ENCODE results near the gene EDN3. TPM values are rescaled to one million over a fixed set of nuclear protein-coding genes. Genes with fewer than 3 reads are reported as not detected.
A peak's percentile ranks its signal among the peaks of the same experiment; 100 is the strongest.

The EDN3 gene
- total RNA-seq, result not detected

GRCh38 chr20:59300333-59301081 lies at the start of gene EDN3:
Gene EDN3, plus strand, starts transcription at chr20:59300611. Its CDS starts 202 bp downstream, at chr20:59300813.
- Mint-ChIP-seq H3K4me3 (no peak within 1 kb of the TSS), H3K9me3 (no peaks in the 10 kb centered on the region), H3K4me1 (peaks cover 5% of the 10 kb centered on the region), H3K36me3 (no peaks in the 10 kb centered on the region), H3K27me3 (peaks cover 68% of the 10 kb centered on the region), H3K27ac (no peak within 1 kb of the TSS)
- no peak for DNase-seq

GRCh38 chr20:59253325-59253724 lies 47.1 kb upstream of the EDN3 start:
- H3K27me3 Mint-ChIP-seq, result no peaks in the 10 kb centered on the region
- H3K9me3 Mint-ChIP-seq, result peaks cover 14% of the 10 kb centered on the region
- peaks cover 62% of the 10 kb centered on the region for H3K36me3 Mint-ChIP-seq
- H3K4me1 Mint-ChIP-seq, result peaks cover 55% of the 10 kb centered on the region
- peak overlapping the region; percentile 50 for H3K4me3 Mint-ChIP-seq
- H3K27ac Mint-ChIP-seq, result peak overlapping the region; percentile 95
- DNase-seq, result no peak

- peak overlapping the region; percentile 95 for H3K27ac Mint-ChIP-seq
- peak overlapping the region; percentile 62 for H3K4me3 Mint-ChIP-seq
- peaks cover 12% of the 10 kb centered on the region for H3K9me3 Mint-ChIP-seq
- H3K27me3 Mint-ChIP-seq, result no peaks in the 10 kb centered on the region
- peak; percentile 46 for DNase-seq
- peaks cover 55% of the 10 kb centered on the region for H3K4me1 Mint-ChIP-seq
- peaks cover 57% of the 10 kb centered on the region for H3K36me3 Mint-ChIP-seq
Measured at GRCh38 chr20:59253779-59254319, 46.6 kb upstream of the EDN3 start.

DNA sequence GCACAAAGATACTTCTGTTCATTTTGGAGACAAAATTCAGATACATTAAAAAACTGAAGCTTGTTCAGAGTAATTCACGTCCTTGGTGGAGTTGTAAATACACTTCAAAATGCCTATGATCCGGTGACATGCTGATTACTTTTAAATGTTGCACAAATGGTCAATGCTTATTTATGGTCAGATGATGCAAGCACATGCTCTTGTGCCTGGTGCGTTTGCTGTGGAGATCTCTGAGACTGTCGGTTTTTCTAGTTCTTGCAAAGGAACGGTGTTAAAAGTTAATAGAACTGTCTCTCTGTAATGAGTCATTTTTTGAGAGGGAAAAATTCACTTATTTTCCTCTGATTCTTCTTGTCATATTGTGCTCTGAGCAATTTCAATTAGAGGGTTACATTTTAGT lies 45.2 kb upstream of the EDN3 start:
- H3K27ac Mint-ChIP-seq, result no peak overlapping the region
- H3K36me3 Mint-ChIP-seq, result peaks cover 44% of the 10 kb centered on the region
- DNase-seq, result no peak
- no peaks in the 10 kb centered on the region for H3K27me3 Mint-ChIP-seq
- peaks cover 11% of the 10 kb centered on the region for H3K9me3 Mint-ChIP-seq
- no peak overlapping the region for H3K4me3 Mint-ChIP-seq
- peaks cover 51% of the 10 kb centered on the region for H3K4me1 Mint-ChIP-seq

- peaks cover 37% of the 10 kb centered on the region for H3K4me1 Mint-ChIP-seq
- DNase-seq, result no peak
- H3K4me3 Mint-ChIP-seq, result no peak overlapping the region
- peak overlapping the region; percentile 82 for H3K27ac Mint-ChIP-seq
- no peaks in the 10 kb centered on the region for H3K27me3 Mint-ChIP-seq
- H3K9me3 Mint-ChIP-seq, result no peaks in the 10 kb centered on the region
- peaks cover 18% of the 10 kb centered on the region for H3K36me3 Mint-ChIP-seq
Measured at GRCh38 chr20:59258221-59258621, 42.2 kb upstream of the EDN3 start.

DNA sequence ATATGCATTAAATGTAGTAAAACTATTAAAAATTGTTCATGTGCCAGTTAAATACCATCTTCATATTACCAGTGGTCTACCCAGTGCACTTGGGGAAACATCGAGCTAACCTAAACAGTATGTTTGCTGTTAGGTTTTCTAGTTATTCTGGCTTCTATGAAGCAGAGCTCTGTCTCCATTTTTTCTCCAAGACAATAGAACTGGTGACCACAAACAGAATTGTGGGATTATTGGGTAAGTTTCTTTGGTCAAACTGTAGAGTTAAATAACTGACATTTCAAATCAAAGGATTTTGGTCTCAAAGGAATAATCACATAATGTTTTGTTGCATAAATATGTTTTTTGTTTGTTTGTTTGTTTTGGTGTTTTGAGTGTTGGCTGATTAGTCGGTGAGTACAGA lies 40.5 kb upstream of the EDN3 start:
- Mint-ChIP-seq H3K4me3 (no peak overlapping the region), H3K36me3 (peaks cover 4% of the 10 kb centered on the region), H3K27ac (no peak overlapping the region), H3K9me3 (no peaks in the 10 kb centered on the region), H3K27me3 (no peaks in the 10 kb centered on the region), H3K4me1 (peaks cover 21% of the 10 kb centered on the region)
- DNase-seq, result no peak

GRCh38 chr20:59265298-59265697 lies 35.1 kb upstream of the EDN3 start:
- no peaks in the 10 kb centered on the region for H3K36me3 Mint-ChIP-seq
- H3K4me3 Mint-ChIP-seq, result no peak overlapping the region
- no peak for DNase-seq
- H3K27me3 Mint-ChIP-seq, result peaks cover 7% of the 10 kb centered on the region
- peaks cover 11% of the 10 kb centered on the region for H3K4me1 Mint-ChIP-seq
- H3K9me3 Mint-ChIP-seq, result no peaks in the 10 kb centered on the region
- H3K27ac Mint-ChIP-seq, result no peak overlapping the region

- H3K4me3 Mint-ChIP-seq, result no peak overlapping the region
- H3K4me1 Mint-ChIP-seq, result peaks cover 13% of the 10 kb centered on the region
Measured at GRCh38 chr20:59268870-59269269, 31.5 kb upstream of the EDN3 start.

DNA sequence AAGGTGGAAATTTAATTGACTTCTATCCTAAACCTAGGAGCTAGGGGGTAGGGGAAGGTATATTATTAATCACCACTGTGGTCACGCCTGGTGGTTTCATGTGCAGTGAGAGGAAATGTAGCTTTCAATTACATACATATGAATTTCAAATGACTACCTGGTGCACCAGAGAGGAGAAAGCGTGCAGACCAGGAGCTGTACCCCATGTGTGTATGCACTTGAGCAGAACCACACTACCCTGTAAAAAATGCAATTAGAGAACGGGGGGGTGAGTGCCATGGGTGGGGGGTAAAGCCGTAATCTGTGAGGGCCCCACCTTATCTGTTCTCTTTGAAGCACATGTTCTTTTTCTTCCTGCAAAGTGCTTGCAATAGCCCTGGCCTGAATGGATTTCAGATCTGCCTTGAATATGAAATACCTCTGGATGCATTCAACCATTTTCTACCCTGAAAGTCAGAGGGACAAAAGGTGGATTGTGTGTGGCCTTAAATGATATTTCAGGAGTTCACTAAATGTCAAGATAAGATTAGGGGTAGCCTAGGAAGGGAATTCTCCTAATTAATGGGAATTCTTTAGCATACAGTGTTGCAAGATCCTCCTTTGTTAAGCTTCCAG lies 30.9 kb upstream of the EDN3 start:
- Mint-ChIP-seq H3K27ac (no peak overlapping the region), H3K27me3 (peaks cover 15% of the 10 kb centered on the region), H3K36me3 (no peaks in the 10 kb centered on the region), H3K4me1 (peaks cover 19% of the 10 kb centered on the region), H3K9me3 (no peaks in the 10 kb centered on the region), H3K4me3 (peak overlapping the region; percentile 32)
- peak; percentile 16 for DNase-seq

More at GRCh38 chr20:59268870-59269269, 31.5 kb upstream of the EDN3 start:
- Mint-ChIP-seq H3K9me3 (no peaks in the 10 kb centered on the region), H3K36me3 (no peaks in the 10 kb centered on the region), H3K27me3 (peaks cover 9% of the 10 kb centered on the region), H3K27ac (no peak overlapping the region)
- no peak for DNase-seq

GRCh38 chr20:59270380-59270779 lies 30.0 kb upstream of the EDN3 start:
- Mint-ChIP-seq H3K4me1 (peaks cover 19% of the 10 kb centered on the region), H3K27ac (no peak overlapping the region), H3K9me3 (no peaks in the 10 kb centered on the region), H3K36me3 (no peaks in the 10 kb centered on the region), H3K27me3 (peaks cover 15% of the 10 kb centered on the region), H3K4me3 (no peak overlapping the region)
- DNase-seq, result no peak

- DNase-seq, result no peak
- Mint-ChIP-seq H3K4me1 (peaks cover 19% of the 10 kb centered on the region), H3K27ac (no peak overlapping the region), H3K4me3 (no peak overlapping the region), H3K27me3 (peaks cover 8% of the 10 kb centered on the region), H3K36me3 (no peaks in the 10 kb centered on the region), H3K9me3 (no peaks in the 10 kb centered on the region)
Measured at GRCh38 chr20:59273739-59274357, 26.6 kb upstream of the EDN3 start.

DNA sequence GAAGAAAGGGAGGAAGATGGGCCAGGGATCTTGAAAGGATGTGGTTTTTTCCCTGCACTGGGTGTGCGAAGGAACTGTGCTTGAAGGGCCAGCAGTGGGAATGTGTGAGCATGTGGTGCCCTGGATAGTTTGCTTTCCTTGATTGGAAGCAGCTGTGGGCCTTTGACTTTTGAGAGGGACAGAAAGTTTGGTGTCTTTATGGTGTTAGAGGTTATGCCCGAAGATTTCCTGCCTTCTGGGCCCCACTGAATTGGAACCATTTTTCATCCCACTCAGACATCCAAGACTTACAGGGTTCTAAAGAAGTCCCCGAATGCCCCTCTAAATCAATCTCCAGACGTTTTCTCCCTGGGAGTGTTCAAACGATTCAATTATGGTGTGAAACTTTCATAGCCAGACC lies 23.5 kb upstream of the EDN3 start:
- H3K9me3 Mint-ChIP-seq, result no peaks in the 10 kb centered on the region
- H3K4me1 Mint-ChIP-seq, result peaks cover 9% of the 10 kb centered on the region
- no peak overlapping the region for H3K27ac Mint-ChIP-seq
- DNase-seq, result no peak
- no peaks in the 10 kb centered on the region for H3K36me3 Mint-ChIP-seq
- H3K4me3 Mint-ChIP-seq, result no peak overlapping the region
- peaks cover 8% of the 10 kb centered on the region for H3K27me3 Mint-ChIP-seq

GRCh38 chr20:59284470-59284869 lies 15.9 kb upstream of the EDN3 start:
- H3K4me1 Mint-ChIP-seq, result no peaks in the 10 kb centered on the region
- no peaks in the 10 kb centered on the region for H3K36me3 Mint-ChIP-seq
- H3K4me3 Mint-ChIP-seq, result no peak overlapping the region
- no peaks in the 10 kb centered on the region for H3K27me3 Mint-ChIP-seq
- H3K9me3 Mint-ChIP-seq, result no peaks in the 10 kb centered on the region
- DNase-seq, result no peak
- no peak overlapping the region for H3K27ac Mint-ChIP-seq

DNA sequence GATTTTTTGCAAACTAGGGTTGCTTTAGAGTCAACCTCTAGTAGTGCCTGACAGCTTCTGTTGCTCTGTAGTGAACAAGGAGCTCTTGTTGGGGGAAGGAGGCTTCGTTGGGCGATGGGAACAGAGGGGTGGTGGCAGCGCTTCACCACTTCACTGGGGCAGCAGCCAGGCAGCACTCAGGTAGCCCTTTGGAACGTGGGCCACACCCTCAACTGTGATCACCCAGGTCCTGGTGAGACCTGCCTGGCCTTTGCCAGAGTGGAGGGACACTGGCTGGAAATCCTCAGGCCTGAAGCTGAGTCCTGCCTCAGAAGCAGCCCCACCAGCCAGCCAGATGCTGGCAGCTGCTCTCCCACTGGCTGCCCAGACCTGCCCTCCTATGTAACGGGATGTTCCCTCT lies 10.4 kb upstream of the EDN3 start:
- Mint-ChIP-seq H3K4me1 (peaks cover 7% of the 10 kb centered on the region), H3K9me3 (no peaks in the 10 kb centered on the region), H3K27me3 (peaks cover 10% of the 10 kb centered on the region), H3K4me3 (no peak overlapping the region), H3K36me3 (no peaks in the 10 kb centered on the region), H3K27ac (no peak overlapping the region)
- DNase-seq, result no peak

- H3K27me3 Mint-ChIP-seq, result peaks cover 21% of the 10 kb centered on the region
- no peak overlapping the region for H3K4me3 Mint-ChIP-seq
- no peak overlapping the region for H3K27ac Mint-ChIP-seq
- no peak for DNase-seq
- H3K9me3 Mint-ChIP-seq, result no peaks in the 10 kb centered on the region
- H3K4me1 Mint-ChIP-seq, result peaks cover 7% of the 10 kb centered on the region
- no peaks in the 10 kb centered on the region for H3K36me3 Mint-ChIP-seq
Measured at GRCh38 chr20:59291740-59292383, 8.5 kb upstream of the EDN3 start.
